NCI-H1436 (cell line): ENCODE data around the gene MYO15A.

Source experiments
- DNase-seq: peaks from one replicate; lab custom pipeline; 2025; lab: John Stamatoyannopoulos, UW

Gene MYO15A

GRCh38 chr17:18124345-18125126 is 16.0 kb downstream of the MYO15A start:
- no peak for DNase-seq

GRCh38 chr17:18129041-18129502 is 20.5 kb downstream of the MYO15A start:
- peak; percentile 20 for DNase-seq

GRCh38 chr17:18132711-18133110 is 24.2 kb downstream of the MYO15A start:
- DNase-seq, result no peak

- no peak for DNase-seq
Measured at GRCh38 chr17:18136357-18136756, 27.8 kb downstream of the MYO15A start.

- DNase-seq, result no peak
Measured at GRCh38 chr17:18138065-18138749, 29.7 kb downstream of the MYO15A start.

- DNase-seq, result no peak
Measured at GRCh38 chr17:18139092-18139491, 30.5 kb downstream of the MYO15A start.

GRCh38 chr17:18139498-18139897 is 30.9 kb downstream of the MYO15A start:
- no peak for DNase-seq

- DNase-seq, result no peak
Measured at GRCh38 chr17:18139949-18140348, 31.4 kb downstream of the MYO15A start.

- DNase-seq, result no peak
Measured at GRCh38 chr17:18140648-18141047, 32.1 kb downstream of the MYO15A start.

GRCh38 chr17:18141210-18141803 is 32.8 kb downstream of the MYO15A start:
- peak; percentile 67 for DNase-seq

GRCh38 chr17:18142417-18142816 is 33.9 kb downstream of the MYO15A start:
- DNase-seq, result no peak

GRCh38 chr17:18143044-18143936 is 34.7 kb downstream of the MYO15A start:
- DNase-seq, result peak; percentile 27

GRCh38 chr17:18144261-18144660 is 35.7 kb downstream of the MYO15A start:
- DNase-seq, result no peak

- no peak for DNase-seq
Measured at GRCh38 chr17:18144855-18145254, 36.3 kb downstream of the MYO15A start.

- DNase-seq, result no peak
Measured at GRCh38 chr17:18145811-18146210, 37.3 kb downstream of the MYO15A start.

- DNase-seq, result no peak
Measured at GRCh38 chr17:18146259-18146658, 37.7 kb downstream of the MYO15A start.

GRCh38 chr17:18146980-18147379 is 38.4 kb downstream of the MYO15A start:
- DNase-seq, result no peak

GRCh38 chr17:18148586-18148985 is 40.0 kb downstream of the MYO15A start:
- no peak for DNase-seq

- DNase-seq, result no peak
Measured at GRCh38 chr17:18151290-18151689, 42.7 kb downstream of the MYO15A start.

GRCh38 chr17:18155179-18155578 is 46.6 kb downstream of the MYO15A start:
- no peak for DNase-seq

- DNase-seq, result no peak
Measured at GRCh38 chr17:18156171-18156975, 47.8 kb downstream of the MYO15A start.
